Measurements from ENCODE around the gene TPSD1. TPM values are rescaled to one million over a fixed set of nuclear protein-coding genes. Genes with fewer than 3 reads are reported as not detected.
A peak's percentile ranks its signal among the peaks of the same experiment; 100 is the strongest.

TPSD1 gene
- total RNA-seq, 3 donors from 2014 or later (not counting 1 experiment from before 2014, with no cell fraction given), result 3.2 TPM; not detected in 2

GRCh38 chr16:1259760-1260068, 3.8 kb downstream of the TPSD1 start:
- Mint-ChIP-seq H3K36me3 (no peaks in the 10 kb centered on the region), H3K27me3 (ENCODE audit: low read depth in 2 of 2) (peaks cover 8 to 19% of the 10 kb centered on the region in 2 donors), H3K4me1 (peaks cover 5 to 6% of the 10 kb centered on the region in 2 donors), H3K27ac (no peak overlapping the region), H3K9me3 (no peaks in the 10 kb centered on the region), H3K4me3 (no peak overlapping the region)
- no peak for ATAC-seq
- no peak for TF ChIP-seq CTCF (IDR thresholded peaks at IDR 0.05)
- H3K4me3 ChIP-seq (ENCODE audit: low read length), result no peak overlapping the region
- H3K4me1 ChIP-seq (ENCODE audit: control insufficient read depth, insufficient read depth, low read length), result peaks cover 9% of the 10 kb centered on the region
- no peaks in the 10 kb centered on the region for H3K9me3 ChIP-seq (ENCODE audit: control insufficient read depth, insufficient read depth, low read length)
- peaks cover 18% of the 10 kb centered on the region for H3K27me3 ChIP-seq (ENCODE audit: control insufficient read depth, insufficient read depth, low read length)
- intact Hi-C loops (cut with micrococcal nuclease), result no loop called here
- H3K36me3 ChIP-seq (ENCODE audit: control insufficient read depth, insufficient read depth, low read length), result no peaks in the 10 kb centered on the region
- no peak for DNase-seq
- WGBS (ENCODE audit: insufficient coverage), result 31% methylated on average over 11 of the region's 11 CpGs
- no peak overlapping the region for H3K27ac ChIP-seq (ENCODE audit: low read length)

GRCh38 chr16:1260101-1260680, 4.3 kb downstream of the TPSD1 start:
- Mint-ChIP-seq H3K27ac (no peak overlapping the region), H3K36me3 (no peaks in the 10 kb centered on the region)
- DNase-seq, result no peak

GRCh38 chr16:1261131-1261892, 5.4 kb downstream of the TPSD1 start:
- Mint-ChIP-seq H3K27ac (no peak overlapping the region), H3K36me3 (no peaks in the 10 kb centered on the region), H3K9me3 (no peaks in the 10 kb centered on the region), H3K4me3 (no peak overlapping the region), H3K27me3 (ENCODE audit: low read depth in 2 of 2) (peaks cover 8 to 20% of the 10 kb centered on the region in 2 donors), H3K4me1 (peaks cover 5 to 6% of the 10 kb centered on the region in 2 donors)
- Histone ChIP-seq H3K27ac (ENCODE audit: low read length) (no peak overlapping the region), H3K27me3 (ENCODE audit: control insufficient read depth, insufficient read depth, low read length) (peaks cover 18% of the 10 kb centered on the region), H3K36me3 (ENCODE audit: control insufficient read depth, insufficient read depth, low read length) (no peaks in the 10 kb centered on the region), H3K9me3 (ENCODE audit: control insufficient read depth, insufficient read depth, low read length) (no peaks in the 10 kb centered on the region), H3K4me1 (ENCODE audit: control insufficient read depth, insufficient read depth, low read length) (peaks cover 9% of the 10 kb centered on the region), H3K4me3 (ENCODE audit: low read length) (no peak overlapping the region)
- intact Hi-C loops (cut with micrococcal nuclease), result no loop called here
- peak in 1 of 3 donors; percentile 18 for ATAC-seq
- DNase-seq, result no peak
- 21% methylated on average over 47 of the region's 47 CpGs for WGBS (ENCODE audit: insufficient coverage)
- TF ChIP-seq CTCF (IDR thresholded peaks at IDR 0.05), result no peak

More at GRCh38 chr16:1260101-1260680, 4.3 kb downstream of the TPSD1 start:
- H3K4me3 Mint-ChIP-seq, result no peak overlapping the region
- Histone ChIP-seq H3K36me3 (ENCODE audit: control insufficient read depth, insufficient read depth, low read length) (no peaks in the 10 kb centered on the region), H3K4me3 (ENCODE audit: low read length) (no peak overlapping the region), H3K27ac (ENCODE audit: low read length) (no peak overlapping the region), H3K27me3 (ENCODE audit: control insufficient read depth, insufficient read depth, low read length) (peaks cover 18% of the 10 kb centered on the region), H3K9me3 (ENCODE audit: control insufficient read depth, insufficient read depth, low read length) (no peaks in the 10 kb centered on the region), H3K4me1 (ENCODE audit: control insufficient read depth, insufficient read depth, low read length) (peaks cover 9% of the 10 kb centered on the region)
- H3K27me3 Mint-ChIP-seq (ENCODE audit: low read depth in 2 of 2), result peaks cover 8 to 19% of the 10 kb centered on the region in 2 donors
- intact Hi-C loops (cut with micrococcal nuclease), result no loop called here
- no peak for ATAC-seq
- peaks cover 5 to 6% of the 10 kb centered on the region in 2 donors for H3K4me1 Mint-ChIP-seq
- WGBS (ENCODE audit: insufficient coverage), result 74% methylated on average over 36 of the region's 36 CpGs
- TF ChIP-seq CTCF (IDR thresholded peaks at IDR 0.05), result no peak
- no peaks in the 10 kb centered on the region for H3K9me3 Mint-ChIP-seq
